ENCODE results near the gene ARHGAP26.

ARHGAP26 gene

DNA sequence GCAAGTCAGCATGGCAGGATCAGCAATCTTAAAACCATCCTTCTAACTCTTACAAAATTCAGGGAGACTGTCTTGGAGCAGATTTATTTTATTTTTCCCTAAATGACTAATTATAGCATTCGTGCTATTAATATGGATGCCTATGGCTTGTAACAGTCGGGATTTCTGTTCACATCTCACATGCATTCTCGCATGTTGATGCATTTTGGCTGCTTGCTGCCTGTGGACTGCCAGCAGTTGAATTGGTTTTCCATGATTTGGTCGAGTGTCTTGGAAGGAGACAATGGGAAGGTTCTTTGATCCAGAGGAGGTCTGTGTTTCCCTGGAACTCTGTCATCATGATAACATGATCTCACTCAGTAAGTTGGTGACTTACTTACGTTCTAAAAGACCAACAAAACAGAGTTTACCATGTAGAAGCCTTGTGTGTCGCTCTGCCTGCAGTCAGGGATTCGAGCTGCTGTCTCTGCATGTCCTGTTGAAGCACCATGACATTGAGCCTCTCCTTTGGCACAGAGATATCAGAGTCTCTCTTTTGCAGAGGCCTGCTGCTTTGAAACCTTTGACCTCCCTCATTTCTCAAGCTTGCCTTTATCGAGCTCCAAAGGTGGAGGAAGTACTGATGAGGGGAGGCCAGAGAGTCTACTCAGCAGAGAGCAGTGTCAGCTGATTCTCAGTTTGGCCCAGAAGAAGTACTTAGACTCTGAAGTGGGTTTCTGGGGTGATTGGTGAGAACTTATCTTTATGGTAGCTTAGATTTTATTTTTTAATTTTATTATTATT lies 82.4 kb downstream of the ARHGAP26 start:
- TF ChIP-seq POLR2AphosphoS5 (IDR thresholded peaks at IDR 0.05; ENCODE audit: low read depth, low read length): no peak
- TF ChIP-seq FOXP2 (optimal IDR thresholded peaks at IDR 0.05; ENCODE audit: borderline replicate concordance, extremely low read depth, extremely low read length, insufficient read depth): no peak
- no peak for TF ChIP-seq TAF1 (IDR thresholded peaks at IDR 0.05; ENCODE audit: borderline replicate concordance, insufficient read depth, low read length)
- TF ChIP-seq SIN3A (IDR thresholded peaks at IDR 0.05; ENCODE audit: borderline replicate concordance, insufficient read depth, low read length): no peak
- TF ChIP-seq, protein P1, sequence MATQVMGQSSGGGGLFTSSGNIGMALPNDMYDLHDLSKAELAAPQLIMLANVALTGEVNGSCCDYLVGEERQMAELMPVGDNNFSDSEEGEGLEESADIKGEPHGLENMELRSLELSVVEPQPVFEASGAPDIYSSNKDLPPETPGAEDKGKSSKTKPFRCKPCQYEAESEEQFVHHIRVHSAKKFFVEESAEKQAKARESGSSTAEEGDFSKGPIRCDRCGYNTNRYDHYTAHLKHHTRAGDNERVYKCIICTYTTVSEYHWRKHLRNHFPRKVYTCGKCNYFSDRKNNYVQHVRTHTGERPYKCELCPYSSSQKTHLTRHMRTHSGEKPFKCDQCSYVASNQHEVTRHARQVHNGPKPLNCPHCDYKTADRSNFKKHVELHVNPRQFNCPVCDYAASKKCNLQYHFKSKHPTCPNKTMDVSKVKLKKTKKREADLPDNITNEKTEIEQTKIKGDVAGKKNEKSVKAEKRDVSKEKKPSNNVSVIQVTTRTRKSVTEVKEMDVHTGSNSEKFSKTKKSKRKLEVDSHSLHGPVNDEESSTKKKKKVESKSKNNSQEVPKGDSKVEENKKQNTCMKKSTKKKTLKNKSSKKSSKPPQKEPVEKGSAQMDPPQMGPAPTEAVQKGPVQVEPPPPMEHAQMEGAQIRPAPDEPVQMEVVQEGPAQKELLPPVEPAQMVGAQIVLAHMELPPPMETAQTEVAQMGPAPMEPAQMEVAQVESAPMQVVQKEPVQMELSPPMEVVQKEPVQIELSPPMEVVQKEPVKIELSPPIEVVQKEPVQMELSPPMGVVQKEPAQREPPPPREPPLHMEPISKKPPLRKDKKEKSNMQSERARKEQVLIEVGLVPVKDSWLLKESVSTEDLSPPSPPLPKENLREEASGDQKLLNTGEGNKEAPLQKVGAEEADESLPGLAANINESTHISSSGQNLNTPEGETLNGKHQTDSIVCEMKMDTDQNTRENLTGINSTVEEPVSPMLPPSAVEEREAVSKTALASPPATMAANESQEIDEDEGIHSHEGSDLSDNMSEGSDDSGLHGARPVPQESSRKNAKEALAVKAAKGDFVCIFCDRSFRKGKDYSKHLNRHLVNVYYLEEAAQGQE (IDR thresholded peaks at IDR 0.05; ENCODE audit: insufficient read depth in 1 of 2, low read depth in 2 of 2, low read length in 2 of 2): no peak

DNA sequence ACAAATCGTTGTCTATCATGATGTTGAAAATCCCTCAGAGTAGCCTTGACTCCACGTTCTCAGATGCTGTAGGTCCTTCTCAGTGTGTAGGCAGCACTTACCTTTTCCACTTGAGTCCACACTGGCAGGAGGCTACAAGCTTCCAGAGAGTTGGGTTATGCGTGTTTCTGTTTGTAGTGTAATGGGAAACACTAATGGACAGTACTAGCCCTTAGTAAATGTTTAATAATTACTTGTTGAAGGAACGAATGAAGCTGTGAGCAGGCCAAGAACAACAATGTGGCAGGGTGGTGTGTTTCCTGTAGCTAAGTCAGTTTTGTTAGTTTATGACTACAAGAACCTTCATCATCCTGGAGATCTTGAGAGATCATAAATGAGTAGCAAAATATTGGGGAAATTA lies 83.5 kb downstream of the ARHGAP26 start:
- TF ChIP-seq, protein P1 (IDR thresholded peaks at IDR 0.05; ENCODE audit: insufficient read depth in 1 of 2, low read depth in 2 of 2, low read length in 2 of 2): no peak
- TF ChIP-seq TAF1 (IDR thresholded peaks at IDR 0.05; ENCODE audit: borderline replicate concordance, insufficient read depth, low read length): no peak
- TF ChIP-seq SIN3A (IDR thresholded peaks at IDR 0.05; ENCODE audit: borderline replicate concordance, insufficient read depth, low read length): no peak
- TF ChIP-seq POLR2AphosphoS5 (IDR thresholded peaks at IDR 0.05; ENCODE audit: low read depth, low read length): no peak
- no peak for TF ChIP-seq FOXP2 (optimal IDR thresholded peaks at IDR 0.05; ENCODE audit: borderline replicate concordance, extremely low read depth, extremely low read length, insufficient read depth)

DNA sequence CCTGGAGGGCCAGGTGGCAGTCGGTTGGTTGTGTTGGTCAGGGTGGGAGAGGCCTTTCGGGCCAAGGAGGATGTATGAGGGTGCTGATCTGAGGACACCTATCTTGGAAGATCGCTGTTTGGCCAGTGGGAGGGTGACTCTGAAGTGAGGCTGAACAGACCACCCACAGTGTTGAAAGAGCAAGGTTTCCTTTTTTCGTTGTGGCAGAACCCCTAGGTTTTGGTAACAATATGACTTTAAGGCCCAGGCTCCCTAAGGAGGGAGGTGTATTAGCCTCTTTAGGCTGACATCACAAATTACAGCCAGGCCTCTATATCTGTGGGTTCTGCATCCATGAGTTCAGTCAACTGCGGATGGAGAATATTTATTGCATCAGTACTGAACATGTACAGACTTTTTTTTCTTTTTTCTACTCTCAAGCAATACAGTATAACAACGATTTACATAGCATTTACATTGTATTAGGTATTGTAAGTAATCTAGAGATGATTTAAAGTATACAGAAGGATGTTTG lies 86.1 kb downstream of the ARHGAP26 start:
- TF ChIP-seq SIN3A (IDR thresholded peaks at IDR 0.05; ENCODE audit: borderline replicate concordance, insufficient read depth, low read length): no peak
- no peak for TF ChIP-seq FOXP2 (optimal IDR thresholded peaks at IDR 0.05; ENCODE audit: borderline replicate concordance, extremely low read depth, extremely low read length, insufficient read depth)
- no peak for TF ChIP-seq TAF1 (IDR thresholded peaks at IDR 0.05; ENCODE audit: borderline replicate concordance, insufficient read depth, low read length)
- no peak for TF ChIP-seq POLR2AphosphoS5 (IDR thresholded peaks at IDR 0.05; ENCODE audit: low read depth, low read length)
- TF ChIP-seq, protein P1 (IDR thresholded peaks at IDR 0.05; ENCODE audit: insufficient read depth in 1 of 2, low read depth in 2 of 2, low read length in 2 of 2): no peak

DNA sequence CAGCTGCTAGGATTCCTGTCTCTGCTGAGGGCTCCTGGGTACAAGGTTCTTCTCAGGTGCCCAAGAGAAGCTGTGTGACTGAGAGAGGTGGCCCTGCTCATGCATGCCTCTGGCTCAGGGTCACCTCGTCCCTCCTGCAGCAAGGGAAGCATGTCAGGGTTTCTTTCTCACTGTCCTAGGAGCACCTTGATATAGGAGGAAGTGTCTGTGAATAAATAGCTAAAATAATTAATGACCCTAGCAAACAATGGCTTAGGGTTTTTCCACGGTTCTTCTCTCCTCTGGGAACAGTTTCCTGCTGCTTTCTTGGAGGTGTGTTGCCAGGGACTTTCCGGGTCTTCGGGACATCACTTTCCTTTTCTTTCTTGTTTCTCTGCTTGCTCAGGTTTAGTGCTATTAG lies 87.2 kb downstream of the ARHGAP26 start:
- no peak for TF ChIP-seq TAF1 (IDR thresholded peaks at IDR 0.05; ENCODE audit: borderline replicate concordance, insufficient read depth, low read length)
- TF ChIP-seq SIN3A (IDR thresholded peaks at IDR 0.05; ENCODE audit: borderline replicate concordance, insufficient read depth, low read length): no peak
- TF ChIP-seq POLR2AphosphoS5 (IDR thresholded peaks at IDR 0.05; ENCODE audit: low read depth, low read length): no peak
- no peak for TF ChIP-seq FOXP2 (optimal IDR thresholded peaks at IDR 0.05; ENCODE audit: borderline replicate concordance, extremely low read depth, extremely low read length, insufficient read depth)
- TF ChIP-seq, protein P1 (IDR thresholded peaks at IDR 0.05; ENCODE audit: insufficient read depth in 1 of 2, low read depth in 2 of 2, low read length in 2 of 2): no peak

All from PFSK-1 (cell line).